ENCODE results near the gene HIVEP2.

GRCh38 chr6:142888456-142888855 is 56.5 kb downstream of the HIVEP2 start:
- no peak for TF ChIP-seq RAD21 (IDR thresholded peaks at IDR 0.05; ENCODE audit: low read length)
- TF ChIP-seq CTCF (conservative IDR thresholded peaks at IDR 0.05; ENCODE audit: low read depth, low read length) = no peak
- TF ChIP-seq BHLHE40 (IDR thresholded peaks at IDR 0.05; ENCODE audit: low read depth, low read length) = no peak
